PC-9 (cell line): Measurements from ENCODE around the gene FAM83G.

Source experiments
- EZH2 ChIP-seq: fragments of 200-600 bp; sonication (generic); IDR thresholded peaks from 2 replicates; pipeline ENCODE4 v1.8.0; 2017; ENCODE audit warnings: antibody characterized with exemption, low read depth
- TF ChIP-seq, protein P1 (sequence below): fragments of 200-600 bp; sonication (generic); conservative IDR thresholded peaks from 2 replicates; pipeline ENCODE4 v1.6.1; 2017; ENCODE audit warnings: mixed run types, antibody characterized with exemption, mild to moderate bottlenecking, moderate library complexity

DNA sequence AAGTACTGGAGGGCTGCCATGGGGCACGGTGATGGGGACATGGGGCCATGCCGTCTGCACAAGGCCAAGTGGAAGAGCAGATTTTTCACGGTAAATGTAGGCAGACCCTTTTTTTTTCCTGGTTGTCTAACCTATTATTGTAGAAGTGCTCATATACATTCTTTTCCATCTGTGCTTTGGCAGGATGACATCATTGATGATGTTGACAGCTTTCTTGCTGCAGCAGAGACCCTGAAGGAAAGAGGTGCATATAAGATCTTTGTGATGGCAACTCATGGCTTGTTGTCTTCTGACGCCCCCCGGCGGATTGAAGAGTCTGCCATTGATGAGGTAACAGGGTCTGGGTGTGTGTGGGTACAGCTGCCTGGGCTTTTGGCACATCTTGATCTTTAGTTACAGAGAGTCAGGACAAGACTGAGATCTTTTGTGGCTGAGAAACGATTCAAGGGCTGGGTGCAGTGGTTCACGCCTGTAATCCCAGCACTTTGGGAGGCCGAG, 75.9 kb downstream of the FAM83G start:
- TF ChIP-seq, protein P1, sequence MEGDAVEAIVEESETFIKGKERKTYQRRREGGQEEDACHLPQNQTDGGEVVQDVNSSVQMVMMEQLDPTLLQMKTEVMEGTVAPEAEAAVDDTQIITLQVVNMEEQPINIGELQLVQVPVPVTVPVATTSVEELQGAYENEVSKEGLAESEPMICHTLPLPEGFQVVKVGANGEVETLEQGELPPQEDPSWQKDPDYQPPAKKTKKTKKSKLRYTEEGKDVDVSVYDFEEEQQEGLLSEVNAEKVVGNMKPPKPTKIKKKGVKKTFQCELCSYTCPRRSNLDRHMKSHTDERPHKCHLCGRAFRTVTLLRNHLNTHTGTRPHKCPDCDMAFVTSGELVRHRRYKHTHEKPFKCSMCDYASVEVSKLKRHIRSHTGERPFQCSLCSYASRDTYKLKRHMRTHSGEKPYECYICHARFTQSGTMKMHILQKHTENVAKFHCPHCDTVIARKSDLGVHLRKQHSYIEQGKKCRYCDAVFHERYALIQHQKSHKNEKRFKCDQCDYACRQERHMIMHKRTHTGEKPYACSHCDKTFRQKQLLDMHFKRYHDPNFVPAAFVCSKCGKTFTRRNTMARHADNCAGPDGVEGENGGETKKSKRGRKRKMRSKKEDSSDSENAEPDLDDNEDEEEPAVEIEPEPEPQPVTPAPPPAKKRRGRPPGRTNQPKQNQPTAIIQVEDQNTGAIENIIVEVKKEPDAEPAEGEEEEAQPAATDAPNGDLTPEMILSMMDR = no peak
- TF ChIP-seq EZH2 = no peak
